HEK293T (cell line): ENCODE data around the gene OCRL.

Experiments
- CTCF ChIA-PET: fragments of 350-600 bp; formaldehyde crosslinking; extraction: SDS; loops from one replicate; lab custom pipeline; 2021; ENCODE audit warnings: antibody characterized with exemption, inconsistent platforms; lab: Yijun Ruan, JAX
- POLR2A ChIA-PET: fragments of 350-600 bp; formaldehyde crosslinking; extraction: SDS; loops from one replicate; lab custom pipeline; 2020; ENCODE audit warnings: antibody characterized with exemption, inconsistent platforms; lab: Yijun Ruan, JAX
- DNase-seq: peaks from one replicate; pipeline ENCODE4 v3.0.0; 2012; ENCODE audit warnings: mixed read lengths; ENCODE audit errors: extremely low spot score
- ARNT ChIP-seq: fragments of 450-650 bp; IDR thresholded peaks from 2 replicates; pipeline ENCODE4 v1.6.1; 2017; ENCODE audit warnings: mild to moderate bottlenecking
- BHLHE40 ChIP-seq: fragments of 450-650 bp; IDR thresholded peaks from 2 replicates; pipeline ENCODE4 v1.6.1; 2016; ENCODE audit warnings: mild to moderate bottlenecking, moderate library complexity, borderline replicate concordance
- CTBP1 ChIP-seq: fragments of 450-650 bp; IDR thresholded peaks from 2 replicates; pipeline ENCODE4 v1.6.1; 2016; ENCODE audit warnings: borderline replicate concordance
- ELF4 ChIP-seq: fragments of 450-650 bp; IDR thresholded peaks from 2 replicates; pipeline ENCODE4 v1.6.1; 2017; ENCODE audit warnings: antibody characterized with exemption
- FOXA1 ChIP-seq: fragments of 450-650 bp; IDR thresholded peaks from 2 replicates; pipeline ENCODE4 v1.6.1; 2016; ENCODE audit warnings: mild to moderate bottlenecking
- FOXK2 ChIP-seq: fragments of 450-650 bp; IDR thresholded peaks from 2 replicates; pipeline ENCODE4 v1.6.1; 2016; ENCODE audit warnings: mild to moderate bottlenecking
- FOXM1 ChIP-seq: fragments of 450-650 bp; IDR thresholded peaks from 2 replicates; pipeline ENCODE4 v1.6.1; 2017; ENCODE audit warnings: mild to moderate bottlenecking, borderline replicate concordance
- HDGF ChIP-seq: fragments of 450-650 bp; IDR thresholded peaks from 2 replicates; pipeline ENCODE4 v1.6.1; 2017; ENCODE audit warnings: antibody characterized with exemption, borderline replicate concordance
- L3MBTL2 ChIP-seq: fragments of 450-650 bp; conservative IDR thresholded peaks from 2 replicates; pipeline ENCODE4 v1.6.1; 2016; ENCODE audit warnings: mild to moderate bottlenecking
- LEF1 ChIP-seq: fragments of 450-650 bp; IDR thresholded peaks from 2 replicates; pipeline ENCODE4 v1.6.1; 2017; ENCODE audit warnings: mild to moderate bottlenecking, borderline replicate concordance
- NFRKB ChIP-seq: fragments of 450-650 bp; IDR thresholded peaks from 2 replicates; pipeline ENCODE4 v1.6.1; 2016; ENCODE audit warnings: mild to moderate bottlenecking, moderate library complexity
- PKNOX1 ChIP-seq: fragments of 450-650 bp; IDR thresholded peaks from 2 replicates; pipeline ENCODE4 v1.6.1; 2016
- SP1 ChIP-seq: fragments of 450-650 bp; IDR thresholded peaks from 2 replicates; pipeline ENCODE4 v1.6.1; 2017
- SUZ12 ChIP-seq: fragments of 450-650 bp; IDR thresholded peaks from 2 replicates; pipeline ENCODE4 v1.6.1; 2016; ENCODE audit warnings: mild to moderate bottlenecking
- TARDBP ChIP-seq: fragments of 450-650 bp; IDR thresholded peaks from 2 replicates; pipeline ENCODE4 v1.6.1; 2016
- ZNF384 ChIP-seq: fragments of 450-650 bp; IDR thresholded peaks from 2 replicates; pipeline ENCODE4 v1.6.1; 2016

OCRL gene

GRCh38 chrX:129634541-129634940, 94.5 kb downstream of the OCRL start:
- TF ChIP-seq LEF1: no peak
- ChIA-PET CTCF (interaction anchor here (0.8 kb wide), 1 partner anchor 150 kb away, joined by 3 read pairs; no protein-coding TSS in a partner anchor), POLR2A (no interaction called here)
- DNase-seq: no peak

GRCh38 chrX:129636175-129636681, 96.2 kb downstream of the OCRL start:
- DNase-seq: no peak
- ChIA-PET CTCF (interaction anchor here (0.6 to 3.6 kb wide), 7 partner anchors 14 to 484 kb away, joined by 3 to 38 read pairs (median 4); no protein-coding TSS in a partner anchor), POLR2A (no interaction called here)
- no peak for TF ChIP-seq FOXA1
- TF ChIP-seq TARDBP: no peak
- TF ChIP-seq SUZ12: no peak
- TF ChIP-seq BHLHE40: no peak
- no peak for TF ChIP-seq ARNT
- TF ChIP-seq L3MBTL2: no peak
- TF ChIP-seq HDGF: no peak
- no peak for TF ChIP-seq SP1
- TF ChIP-seq PKNOX1: no peak
- TF ChIP-seq CTBP1: no peak

DNA sequence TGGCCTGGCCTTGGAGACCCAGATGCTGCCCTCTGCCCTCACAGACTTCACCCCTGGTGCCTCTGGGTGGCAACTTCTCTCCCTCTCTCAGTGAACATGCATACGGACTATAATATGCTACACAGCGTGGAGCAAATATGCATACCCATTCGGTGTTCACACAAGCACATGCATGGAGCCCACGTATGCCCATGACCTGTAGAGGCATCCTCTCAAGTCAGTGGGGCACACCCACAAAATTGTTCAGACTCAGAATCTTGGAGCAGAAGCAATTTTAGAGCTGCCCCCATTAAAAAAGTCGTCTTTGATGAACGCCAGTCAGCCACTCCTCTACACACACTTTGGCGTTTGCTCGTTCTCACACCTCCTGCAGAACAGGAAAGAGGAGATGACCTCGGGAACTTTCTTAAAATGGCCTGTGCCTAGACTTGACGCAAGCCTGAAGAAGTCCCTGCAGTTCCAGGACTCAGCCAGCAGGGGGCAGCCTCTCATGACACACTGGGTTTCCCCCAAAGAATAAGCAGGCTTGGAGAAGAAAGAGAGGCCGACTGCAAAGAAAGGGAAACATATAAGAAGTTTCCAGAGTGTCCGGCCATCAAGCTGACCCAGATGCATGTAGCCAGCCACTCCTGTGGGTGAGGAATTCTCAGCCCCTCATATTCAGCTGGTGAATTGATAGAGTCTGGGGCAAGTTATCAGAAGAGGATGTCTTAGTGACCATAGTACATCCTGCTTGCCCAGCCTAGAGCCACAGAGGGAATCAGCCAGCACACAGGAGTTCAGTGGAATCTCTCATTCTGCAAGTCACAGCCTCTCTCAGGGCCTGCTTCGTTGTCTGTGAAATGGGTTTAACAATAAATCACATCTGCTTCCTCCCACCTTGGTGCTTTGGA, 97.4 kb downstream of the OCRL start:
- peak; percentile 88 for DNase-seq
- ChIA-PET POLR2A (no interaction called here), CTCF (interaction anchor here (0.5 to 3.6 kb wide), 7 partner anchors 10 to 303 kb away, joined by 3 to 38 read pairs (median 3); no protein-coding TSS in a partner anchor)
- no peak for TF ChIP-seq FOXK2
- TF ChIP-seq FOXM1: no peak
- TF ChIP-seq SP1: no peak
- no peak for TF ChIP-seq ARNT
- no peak for TF ChIP-seq TARDBP
- no peak for TF ChIP-seq CTBP1

GRCh38 chrX:129638917-129639316, 98.9 kb downstream of the OCRL start:
- POLR2A ChIA-PET: interaction anchor here (1.2 kb wide), 1 partner anchor 17 kb away, joined by 3 read pairs; no protein-coding TSS in a partner anchor
- CTCF ChIA-PET: interaction anchor here (0.7 to 3.0 kb wide), 3 partner anchors 12 to 87 kb away, joined by 3 to 19 read pairs (median 8); no protein-coding TSS in a partner anchor
- no peak for TF ChIP-seq SUZ12
- no peak for DNase-seq

- no peak for DNase-seq
- POLR2A ChIA-PET: no interaction called here
- no peak for TF ChIP-seq SUZ12
- TF ChIP-seq FOXK2: no peak
- TF ChIP-seq TARDBP: no peak
- no peak for TF ChIP-seq LEF1
- CTCF ChIA-PET: interaction anchor here (0.9 to 3.0 kb wide), 2 partner anchors 85 to 114 kb away, joined by 3 to 19 read pairs; no protein-coding TSS in a partner anchor
Observed at GRCh38 chrX:129640737-129641136, 100.7 kb downstream of the OCRL start.

DNA sequence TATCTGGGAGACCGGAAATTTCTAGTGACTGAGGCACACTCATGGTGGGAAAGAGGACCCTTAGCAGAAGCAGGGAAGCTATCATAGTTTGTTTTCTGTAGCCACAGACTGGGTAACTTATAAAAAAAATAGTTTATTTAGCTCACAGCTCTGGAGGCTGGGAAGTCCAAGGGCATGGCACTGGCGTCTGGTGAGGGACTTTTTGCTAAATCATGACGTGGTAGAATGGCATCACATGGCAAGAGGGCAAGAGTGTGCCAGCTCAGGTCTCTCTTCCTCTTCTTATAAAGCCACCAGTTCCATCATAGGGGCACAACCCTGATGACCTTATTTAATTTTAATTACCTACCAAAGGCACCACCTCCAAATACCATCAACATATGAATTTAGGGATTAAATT, 101.4 kb downstream of the OCRL start:
- ChIA-PET CTCF (interaction anchor here (3.0 kb wide), 1 partner anchor 85 kb away, joined by 19 read pairs; no protein-coding TSS in a partner anchor), POLR2A (no interaction called here)
- TF ChIP-seq FOXA1 (no peak), FOXM1 (no peak)
- DNase-seq: no peak

DNA sequence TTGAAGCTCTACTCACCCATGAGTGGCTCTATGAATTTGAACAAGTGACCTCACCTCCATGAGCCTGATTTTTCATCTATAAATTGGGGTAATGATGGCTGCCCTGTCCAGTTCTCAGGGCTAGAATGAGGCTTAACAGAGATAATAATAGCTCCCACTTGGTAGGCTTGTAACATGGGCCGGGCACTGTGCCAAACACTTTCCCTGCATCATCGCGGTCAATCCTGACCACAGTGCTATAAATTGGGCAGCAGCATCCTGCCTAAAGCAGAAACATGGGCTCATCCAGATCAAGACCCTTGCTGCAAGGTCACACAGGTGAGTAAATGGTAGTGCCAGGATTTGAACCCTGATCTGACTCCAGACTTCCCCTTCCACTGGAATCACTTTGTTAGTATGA, 101.9 kb downstream of the OCRL start:
- CTCF ChIA-PET: interaction anchor here (3.0 kb wide), 1 partner anchor 84 kb away, joined by 19 read pairs; no protein-coding TSS in a partner anchor
- no peak for TF ChIP-seq BHLHE40
- TF ChIP-seq TARDBP: no peak
- TF ChIP-seq FOXM1: no peak
- no peak for TF ChIP-seq FOXA1
- no peak for TF ChIP-seq SP1
- TF ChIP-seq LEF1: no peak
- no peak for TF ChIP-seq ARNT
- TF ChIP-seq HDGF: no peak
- no peak for TF ChIP-seq L3MBTL2
- TF ChIP-seq NFRKB: no peak
- no peak for TF ChIP-seq FOXK2
- TF ChIP-seq CTBP1: no peak
- no peak for TF ChIP-seq PKNOX1
- no peak for TF ChIP-seq ZNF384
- no peak for TF ChIP-seq ELF4
- TF ChIP-seq SUZ12: no peak
- no peak for DNase-seq
- POLR2A ChIA-PET: no interaction called here
